Lower lobe of right lung (tissue), 2 donors: ENCODE measurements around the gene TBXAS1. TPM values are rescaled to one million over a fixed set of nuclear protein-coding genes. Genes with fewer than 3 reads are reported as not detected.
A peak's percentile ranks its signal among the peaks of the same experiment; 100 is the strongest.

ENCODE experiments used
- ATAC-seq, 2 donors: fragments of 200-7000 bp; cut with Tn5 transposase; one replicate each; pipeline ENCODE4 v1.9.1; 2020 to 2022; ENCODE audit warnings: mild to moderate bottlenecking in 2 of 2, moderate library complexity in 2 of 2
- DNase-seq: peaks from one replicate; pipeline ENCODE4 v3.0.0-alpha.2; 2020
- H3K27ac ChIP-seq: fragments of 200-600 bp; one replicate; pipeline ENCODE4 v1.8.0; 2022
- H3K27me3 ChIP-seq: fragments of 200-600 bp; one replicate; pipeline ENCODE4 v1.8.0; 2022; ENCODE audit warnings: low read depth
- H3K36me3 ChIP-seq: fragments of 200-600 bp; one replicate; pipeline ENCODE4 v1.8.0; 2022; ENCODE audit warnings: mild to moderate bottlenecking
- H3K4me1 ChIP-seq: fragments of 200-600 bp; one replicate; pipeline ENCODE4 v1.8.0; 2022
- H3K4me3 ChIP-seq: fragments of 200-600 bp; one replicate; pipeline ENCODE4 v1.8.0; 2022; ENCODE audit warnings: mild to moderate bottlenecking
- H3K9me3 ChIP-seq: fragments of 200-600 bp; one replicate; pipeline ENCODE4 v1.8.0; 2022
- intact Hi-C: fragments of 100-400 bp; cut with DNase I; formaldehyde crosslinking; loops from one replicate; pipeline ENCODE4 v1.11.0; 2022
- total RNA-seq: library from RNA; stranded (reverse); fragmentation: NEBNext Ultra II Directional; extraction: Animal tissue kit (Norgen Biotek cat#: 25700); gene quantifications from one replicate; pipeline ENCODE4 v1.2.1, GENCODE V29; 2021
- TF ChIP-seq, protein P1 (sequence below): fragments of 200-600 bp; IDR thresholded peaks from one replicate; pipeline ENCODE4 v1.8.0; 2022; ENCODE audit warnings: antibody characterized with exemption, mild to moderate bottlenecking
- donor health status: DM: no; HTN: yes; CAD: no; lungs with severe emphysema.

The TBXAS1 gene
- total RNA-seq, 1 donor from 2014 or later = 92.6 TPM

DNA sequence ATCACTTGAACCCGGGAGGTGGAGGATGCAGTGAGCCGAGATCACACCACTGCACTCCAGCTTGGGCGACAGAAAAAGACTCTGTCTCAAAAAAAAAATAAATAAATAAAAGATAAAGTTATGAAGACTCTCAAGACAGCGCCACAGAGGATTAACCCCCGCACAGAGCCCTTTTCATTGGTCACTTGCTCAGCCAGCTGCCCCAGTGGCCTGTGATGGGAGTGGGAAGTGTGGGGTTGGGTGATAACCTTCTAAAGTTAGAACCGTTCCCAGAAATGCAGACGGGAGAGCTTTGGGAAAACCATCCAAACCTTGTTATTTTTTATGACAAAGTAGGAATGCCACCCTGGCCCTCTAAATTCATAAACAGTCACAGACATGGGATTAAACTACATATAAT, 176.3 kb downstream of the TBXAS1 start:
- H3K9me3 ChIP-seq = no peaks in the 10 kb centered on the region
- intact Hi-C loops = loop anchor here (10.0 kb wide), 3 partner anchors 231 to 391 kb away; partner anchors contain the start of gene HIPK2
- no peak for DNase-seq

DNA sequence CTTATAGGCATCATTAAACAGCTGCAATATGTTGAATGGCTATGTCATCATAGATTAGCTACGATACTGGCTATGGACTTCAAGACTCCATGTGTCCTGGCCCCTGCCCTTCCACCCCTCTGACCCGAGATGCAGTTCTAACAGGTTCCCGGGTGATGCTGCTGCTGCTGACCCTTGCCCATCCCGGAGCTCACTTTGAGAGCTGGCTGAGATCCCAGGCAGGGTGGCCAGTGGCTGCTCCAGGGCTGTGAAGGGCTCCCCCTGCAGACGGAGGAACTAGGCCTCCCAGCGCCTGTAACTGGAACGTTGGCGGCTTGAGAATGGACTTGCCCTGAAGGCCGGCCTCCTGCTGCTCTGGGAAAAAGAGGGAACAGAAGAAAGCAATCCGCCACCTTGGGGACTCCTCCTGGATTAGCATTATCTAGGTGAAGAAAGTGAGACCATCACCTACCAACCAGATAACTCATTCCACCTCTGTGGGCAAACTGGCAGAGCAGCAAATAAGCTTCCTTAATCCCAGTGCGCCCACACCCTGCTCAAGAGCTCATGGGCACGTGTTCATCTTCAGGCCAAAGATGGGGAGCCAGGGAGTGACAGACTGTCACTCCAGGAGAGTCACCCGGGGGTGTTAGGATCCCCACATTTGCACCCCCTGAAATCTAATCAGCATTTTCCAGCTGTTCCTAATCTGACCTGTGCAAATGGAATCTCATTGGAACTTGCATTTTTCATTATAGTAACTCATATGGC, 176.9 kb downstream of the TBXAS1 start:
- DNase-seq (no peak), ATAC-seq (no peak)
- Histone ChIP-seq H3K27ac (no peak overlapping the region), H3K27me3 (no peaks in the 10 kb centered on the region), H3K9me3 (no peaks in the 10 kb centered on the region), H3K4me3 (no peak overlapping the region), H3K36me3 (peaks cover 4% of the 10 kb centered on the region), H3K4me1 (no peaks in the 10 kb centered on the region)
- intact Hi-C loops = loop anchor here (10.0 kb wide), 3 partner anchors 231 to 391 kb away; partner anchors contain the start of gene HIPK2
- TF ChIP-seq, protein P1, sequence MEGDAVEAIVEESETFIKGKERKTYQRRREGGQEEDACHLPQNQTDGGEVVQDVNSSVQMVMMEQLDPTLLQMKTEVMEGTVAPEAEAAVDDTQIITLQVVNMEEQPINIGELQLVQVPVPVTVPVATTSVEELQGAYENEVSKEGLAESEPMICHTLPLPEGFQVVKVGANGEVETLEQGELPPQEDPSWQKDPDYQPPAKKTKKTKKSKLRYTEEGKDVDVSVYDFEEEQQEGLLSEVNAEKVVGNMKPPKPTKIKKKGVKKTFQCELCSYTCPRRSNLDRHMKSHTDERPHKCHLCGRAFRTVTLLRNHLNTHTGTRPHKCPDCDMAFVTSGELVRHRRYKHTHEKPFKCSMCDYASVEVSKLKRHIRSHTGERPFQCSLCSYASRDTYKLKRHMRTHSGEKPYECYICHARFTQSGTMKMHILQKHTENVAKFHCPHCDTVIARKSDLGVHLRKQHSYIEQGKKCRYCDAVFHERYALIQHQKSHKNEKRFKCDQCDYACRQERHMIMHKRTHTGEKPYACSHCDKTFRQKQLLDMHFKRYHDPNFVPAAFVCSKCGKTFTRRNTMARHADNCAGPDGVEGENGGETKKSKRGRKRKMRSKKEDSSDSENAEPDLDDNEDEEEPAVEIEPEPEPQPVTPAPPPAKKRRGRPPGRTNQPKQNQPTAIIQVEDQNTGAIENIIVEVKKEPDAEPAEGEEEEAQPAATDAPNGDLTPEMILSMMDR = peak; percentile 14

More for the DNA sequence above, 176.3 kb downstream of the TBXAS1 start:
- TF ChIP-seq, protein P1 = no peak
- Histone ChIP-seq H3K27ac (no peak overlapping the region), H3K27me3 (no peaks in the 10 kb centered on the region), H3K4me3 (no peak overlapping the region), H3K36me3 (peaks cover 3% of the 10 kb centered on the region), H3K4me1 (no peaks in the 10 kb centered on the region)
- no peak for ATAC-seq

DNA sequence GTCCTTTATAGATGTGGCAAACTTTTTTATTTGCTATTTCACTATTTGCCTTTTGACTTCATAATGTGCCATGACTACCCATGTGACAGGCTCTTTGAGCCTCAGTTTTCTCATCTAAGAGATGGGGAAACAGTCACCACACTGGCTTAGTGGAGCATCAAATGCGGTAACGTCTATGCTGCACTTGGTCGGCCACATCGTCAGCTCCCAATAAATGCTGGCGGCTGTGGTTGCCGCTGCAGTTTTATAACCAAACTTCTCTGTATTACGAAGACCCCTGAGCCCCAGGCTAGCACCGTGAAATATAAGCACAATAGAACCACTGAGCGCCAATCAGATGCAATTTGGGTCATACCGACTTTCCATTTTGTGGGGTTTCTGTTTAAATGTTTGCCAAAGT, 177.5 kb downstream of the TBXAS1 start:
- ATAC-seq (no peak), DNase-seq (no peak)
- Histone ChIP-seq H3K9me3 (no peaks in the 10 kb centered on the region), H3K27ac (no peak overlapping the region), H3K4me1 (no peaks in the 10 kb centered on the region), H3K27me3 (no peaks in the 10 kb centered on the region), H3K36me3 (peaks cover 4% of the 10 kb centered on the region), H3K4me3 (no peak overlapping the region)
- TF ChIP-seq, protein P1 = no peak
- intact Hi-C loops = loop anchor here (10.0 kb wide), 3 partner anchors 232 to 392 kb away; partner anchors contain the start of gene HIPK2

DNA sequence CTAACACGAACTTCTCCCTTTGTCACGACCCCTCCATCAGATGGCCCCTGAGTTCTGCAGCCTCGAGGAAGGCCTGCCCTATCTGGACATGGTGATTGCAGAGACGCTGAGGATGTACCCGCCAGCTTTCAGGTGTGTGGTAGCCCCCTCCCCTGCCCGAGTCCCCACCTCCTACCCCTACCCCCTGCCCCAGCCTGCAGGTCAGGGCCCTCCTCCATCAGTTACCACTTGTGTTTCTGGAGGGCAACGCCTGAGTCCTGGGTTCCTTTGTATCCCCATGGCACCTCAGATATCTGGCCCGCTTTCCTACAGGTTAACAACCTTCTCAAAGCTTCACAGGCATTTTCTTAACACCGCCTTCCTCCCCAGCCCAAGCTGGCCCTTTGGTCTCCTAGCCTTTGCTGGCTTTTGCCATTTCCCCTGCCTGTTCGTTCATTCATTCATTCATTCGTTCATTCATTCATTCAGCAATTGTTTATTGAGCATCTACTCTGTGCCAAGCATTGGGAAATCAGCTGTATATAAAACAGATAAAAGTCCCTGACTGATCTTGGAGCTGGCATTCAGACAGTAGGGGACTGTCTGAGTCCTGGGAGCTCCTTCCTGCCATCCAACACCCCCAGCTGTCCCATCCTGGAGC, 178.1 kb downstream of the TBXAS1 start:
- TF ChIP-seq, protein P1 = no peak
- Histone ChIP-seq H3K27ac (no peak overlapping the region), H3K27me3 (no peaks in the 10 kb centered on the region), H3K36me3 (peaks cover 4% of the 10 kb centered on the region), H3K4me1 (no peaks in the 10 kb centered on the region), H3K4me3 (no peak overlapping the region), H3K9me3 (no peaks in the 10 kb centered on the region)
- DNase-seq = no peak
- intact Hi-C loops = loop anchor here (10.0 kb wide), 3 partner anchors 232 to 392 kb away; partner anchors contain the start of gene HIPK2
- ATAC-seq = no peak

DNA sequence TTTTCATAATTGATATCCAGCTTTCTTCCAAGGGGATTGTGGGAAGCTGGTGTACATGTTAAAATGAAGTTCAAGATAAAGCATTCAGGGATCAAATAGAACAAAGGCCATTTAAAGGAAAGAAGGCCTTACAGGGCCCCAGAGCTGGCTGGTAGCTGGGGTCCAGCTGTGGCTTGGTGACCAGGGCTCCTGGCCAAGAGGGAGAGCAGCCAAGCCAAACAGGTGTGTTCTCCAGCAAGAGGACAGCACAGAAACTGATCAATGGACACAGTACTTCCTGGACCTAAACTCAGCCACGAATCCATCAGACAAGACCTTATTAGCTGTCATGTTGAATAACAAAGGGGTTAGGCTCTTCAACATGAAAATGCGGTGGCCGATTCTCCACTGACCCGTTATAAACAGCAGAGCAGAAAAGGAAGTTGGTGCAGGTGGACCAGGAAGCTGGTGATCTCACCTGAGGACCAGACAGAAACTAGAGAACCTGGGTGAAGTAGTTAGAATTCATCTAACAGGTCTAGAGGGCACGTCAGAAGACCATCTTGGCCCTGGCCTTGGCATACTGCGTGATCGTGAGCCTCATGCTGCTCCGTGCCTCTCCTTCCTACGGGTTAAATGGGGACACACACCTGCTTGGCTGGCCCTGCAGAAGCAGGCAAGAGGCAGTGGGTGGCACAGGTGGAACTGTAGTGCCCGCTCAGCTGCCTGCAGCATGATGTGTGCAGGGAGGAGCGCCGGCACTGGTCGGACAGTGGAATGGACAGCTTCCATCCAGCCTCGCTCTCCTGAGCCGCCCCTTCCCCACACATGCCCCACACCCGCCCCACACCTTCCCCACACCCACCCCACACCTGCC, 179.9 kb downstream of the TBXAS1 start:
- DNase-seq (no peak), ATAC-seq (no peak)
- no peak overlapping the region for H3K27ac ChIP-seq
- no peaks in the 10 kb centered on the region for H3K4me1 ChIP-seq
- no peaks in the 10 kb centered on the region for H3K27me3 ChIP-seq
- intact Hi-C loops = loop anchor here (10.0 kb wide), 3 partner anchors 234 to 394 kb away; partner anchors contain the start of gene HIPK2
- TF ChIP-seq, protein P1 = no peak
- H3K36me3 ChIP-seq = peaks cover 10% of the 10 kb centered on the region
- no peak overlapping the region for H3K4me3 ChIP-seq
- no peaks in the 10 kb centered on the region for H3K9me3 ChIP-seq
